WERI-Rb-1 (cell line): ENCODE results near the gene PPP1R37.

Experiments used
- DNase-seq: peaks from one replicate; pipeline ENCODE4 v3.0.0-alpha.2; 2020
- H3K27ac ChIP-seq: fragments of 250-450 bp; sonication (Bioruptor Pico); 2 replicates; pipeline ENCODE4 v1.5.1; 2020; ENCODE audit warnings: mild to moderate bottlenecking, moderate library complexity
- H3K27me3 ChIP-seq: fragments of 250-450 bp; sonication (Bioruptor Pico); 2 replicates; pipeline ENCODE4 v1.5.1; 2021; ENCODE audit warnings: mild to moderate bottlenecking, low read depth, moderate library complexity; ENCODE audit not compliant: insufficient read depth, severe bottlenecking
- H3K36me3 ChIP-seq: fragments of 250-450 bp; sonication (Bioruptor Pico); 2 replicates; pipeline ENCODE4 v1.5.1; 2020; ENCODE audit warnings: mild to moderate bottlenecking, moderate library complexity
- H3K4me3 ChIP-seq: 2 replicates; pipeline ENCODE4 v1.5.1; 2011; ENCODE audit warnings: low read depth, mild to moderate bottlenecking, control low read depth, low read length
- H3K9me3 ChIP-seq: fragments of 250-450 bp; sonication (Bioruptor Pico); 2 replicates; pipeline ENCODE4 v1.5.1; 2021; ENCODE audit warnings: mild to moderate bottlenecking, moderate library complexity; ENCODE audit not compliant: severe bottlenecking
- CTCF ChIP-seq: IDR thresholded peaks from 2 replicates; pipeline ENCODE4 v1.5.1; 2011; ENCODE audit warnings: low read depth, mild to moderate bottlenecking, control low read depth, inconsistent platforms, low read length

PPP1R37 gene

DNA sequence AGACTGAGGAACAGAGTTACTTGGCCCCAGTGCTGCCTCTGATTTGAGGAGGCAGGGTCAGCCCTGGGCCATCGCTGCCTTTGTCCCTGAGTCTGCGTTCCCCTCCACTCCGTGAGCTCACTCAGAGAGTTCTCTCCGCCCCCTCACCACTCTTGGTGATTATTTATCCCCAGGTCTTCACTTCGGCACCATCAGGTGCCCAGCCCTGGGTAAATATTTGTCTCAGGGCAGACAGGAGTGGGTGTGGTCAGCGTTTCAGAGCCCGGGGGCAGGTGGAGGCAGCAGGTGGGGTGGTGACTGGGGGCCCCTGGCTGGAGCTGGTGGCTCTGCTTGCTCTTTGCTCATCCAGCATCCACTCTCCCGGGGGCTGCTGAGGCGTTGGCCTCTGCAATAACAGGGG lies 20.6 kb downstream of the PPP1R37 start:
- H3K27ac ChIP-seq, result no peak overlapping the region
- no peaks in the 10 kb centered on the region for H3K9me3 ChIP-seq
- TF ChIP-seq CTCF, result no peak
- H3K27me3 ChIP-seq, result no peaks in the 10 kb centered on the region
- no peak overlapping the region for H3K4me3 ChIP-seq
- H3K36me3 ChIP-seq, result no peaks in the 10 kb centered on the region; the same call in 1 of the 2 replicates
- no peak for DNase-seq

- no peak for TF ChIP-seq CTCF
- no peaks in the 10 kb centered on the region for H3K9me3 ChIP-seq
- H3K27ac ChIP-seq, result no peak overlapping the region
- no peaks in the 10 kb centered on the region; the same call in 1 of the 2 replicates for H3K36me3 ChIP-seq
- DNase-seq, result no peak
- H3K27me3 ChIP-seq, result no peaks in the 10 kb centered on the region
- no peak overlapping the region for H3K4me3 ChIP-seq
Observed at GRCh38 chr19:45114116-45114515, 21.1 kb downstream of the PPP1R37 start.

GRCh38 chr19:45115809-45116615 lies 23.0 kb downstream of the PPP1R37 start:
- Histone ChIP-seq H3K36me3 (no peaks in the 10 kb centered on the region; the same call in none of the 2 replicates), H3K9me3 (no peaks in the 10 kb centered on the region), H3K27ac (no peak overlapping the region), H3K4me3 (no peak overlapping the region), H3K27me3 (no peaks in the 10 kb centered on the region)
- TF ChIP-seq CTCF, result no peak
- DNase-seq, result no peak

GRCh38 chr19:45117167-45117594 lies 24.2 kb downstream of the PPP1R37 start:
- Histone ChIP-seq H3K36me3 (no peaks in the 10 kb centered on the region; the same call in none of the 2 replicates), H3K9me3 (no peaks in the 10 kb centered on the region), H3K27me3 (no peaks in the 10 kb centered on the region), H3K27ac (peak overlapping the region; percentile 45; the same call in 1 of the 2 replicates), H3K4me3 (no peak overlapping the region)
- no peak for TF ChIP-seq CTCF
- DNase-seq, result peak; percentile 78

- H3K36me3 ChIP-seq, result no peaks in the 10 kb centered on the region; the same call in none of the 2 replicates
- H3K9me3 ChIP-seq, result no peaks in the 10 kb centered on the region
- H3K4me3 ChIP-seq, result no peak overlapping the region
- H3K27me3 ChIP-seq, result no peaks in the 10 kb centered on the region
- peak overlapping the region; percentile 45; the same call in 1 of the 2 replicates for H3K27ac ChIP-seq
- DNase-seq, result no peak
- no peak for TF ChIP-seq CTCF
Observed at GRCh38 chr19:45117671-45118070, 24.7 kb downstream of the PPP1R37 start.
